GM12878 (cell line): ENCODE results near the gene MYMX. TPM values are rescaled to one million over a fixed set of nuclear protein-coding genes. Genes with fewer than 3 reads are reported as not detected.

Source experiments
- ATAC-seq: fragments of 200-7000 bp; cut with Tn5 transposase; 3 replicates; pipeline ENCODE4 v1.9.1; 2020; ENCODE audit warnings: mild to moderate bottlenecking, moderate library complexity
- BruUV-seq: library from RNA; stranded (reverse); fragments of 400-500 nt; replicated peaks from 2 replicates; lab custom pipeline; 2021; lab: Mats Ljungman, UMichigan
- CTCF ChIA-PET: fragments of 300-600 bp; sonication (Branson Sonifier 250); formaldehyde crosslinking; extraction: SDS; loops from one replicate; lab custom pipeline; 2021; ENCODE audit warnings: inconsistent platforms; lab: Yijun Ruan, JAX
- POLR2A ChIA-PET: fragments of 350-600 bp; formaldehyde crosslinking; extraction: SDS; loops from one replicate; lab custom pipeline; 2021; ENCODE audit warnings: inconsistent platforms; lab: Charles Lee
- RAD21 ChIA-PET: fragments of 300-600 bp; sonication (Branson Sonifier 250); formaldehyde crosslinking; loops from one replicate; lab custom pipeline; 2023; ENCODE audit warnings: antibody characterized with exemption; ENCODE audit not compliant: unreplicated experiment; lab: Charles Lee
- SMC1A ChIA-PET: fragments of 300-600 bp; sonication (Branson Sonifier 250); formaldehyde crosslinking; loops from one replicate; lab custom pipeline; 2023; ENCODE audit not compliant: unreplicated experiment, uncharacterized antibody; lab: Charles Lee
- DNase-seq: peaks from one replicate; pipeline ENCODE4 v3.0.0-alpha.2; 2011; ENCODE audit warnings: low read depth, low spot score
- FAIRE-seq: peaks from 3 replicates; lab custom pipeline; 2011; peaks lifted over from hg19 to GRCh38; lab: Jason Lieb, UNC
- H2AFZ ChIP-seq: 2 replicates; pipeline ENCODE4 v1.6.0; 2011; ENCODE audit warnings: low read depth, low read length, control low read depth; ENCODE audit not compliant: control insufficient read depth
- H3K27ac ChIP-seq: 2 replicates; pipeline ENCODE4 v1.5.1; 2011; ENCODE audit warnings: control low read depth; ENCODE audit not compliant: control insufficient read depth, insufficient read depth
- H3K27me3 ChIP-seq, 2 experiments: replicated peaks in 1 of 2; 2 replicates each; pipeline versions ENCODE4 v1.6.0 to v1.6.1; 2011; ENCODE audit warnings: low read length in 1 of 2; ENCODE audit not compliant: control insufficient read depth in 2 of 2, insufficient read depth in 2 of 2
- H3K36me3 ChIP-seq, 2 experiments: 2 replicates each; pipeline ENCODE4 v1.5.1; 2011; ENCODE audit warnings: low read length in 1 of 2; ENCODE audit not compliant: control insufficient read depth in 2 of 2, insufficient read depth in 2 of 2
- H3K4me1 ChIP-seq: 2 replicates; pipeline ENCODE4 v1.6.1; 2011; ENCODE audit warnings: mild to moderate bottlenecking, low read length, moderate library complexity, mixed read lengths; ENCODE audit not compliant: control insufficient read depth, insufficient read depth
- H3K4me2 ChIP-seq: 2 replicates; pipeline ENCODE4 v1.6.0; 2011; ENCODE audit warnings: control low read depth; ENCODE audit not compliant: control insufficient read depth, insufficient read depth
- H3K4me3 ChIP-seq: fragments of 200-600 bp; sonication (generic); 2 replicates; pipeline ENCODE4 v1.5.1; 2016
- H3K79me2 ChIP-seq: 2 replicates; pipeline ENCODE4 v1.6.0; 2011; ENCODE audit warnings: low read length; ENCODE audit not compliant: control insufficient read depth, insufficient read depth
- H3K9ac ChIP-seq: 2 replicates; pipeline ENCODE4 v1.8.0; 2011; ENCODE audit warnings: low read length, control low read depth, mixed read lengths; ENCODE audit not compliant: control insufficient read depth, insufficient read depth
- H3K9me3 ChIP-seq: replicated peaks from 3 replicates; pipeline ENCODE4 v1.5.1; 2011; ENCODE audit warnings: mild to moderate bottlenecking, low read length; ENCODE audit not compliant: control insufficient read depth, insufficient read depth
- H4K20me1 ChIP-seq: 2 replicates; pipeline ENCODE4 v1.6.0; 2011; ENCODE audit not compliant: control insufficient read depth, insufficient read depth
- ATF7 ChIP-seq: fragments of 450-650 bp; IDR thresholded peaks from 2 replicates; pipeline ENCODE4 v1.6.1; 2016; ENCODE audit warnings: low read depth, mild to moderate bottlenecking
- BHLHE40 ChIP-seq, 2 experiments: fragments of 450-650 bp in 1 of 2; IDR thresholded peaks; 2 replicates each; pipeline ENCODE4 v1.6.1; 2011 to 2017; ENCODE audit warnings: low read depth in 2 of 2, borderline replicate concordance in 1 of 2, improper control_type of control experiment in 1 of 2, low read length in 1 of 2, mild to moderate bottlenecking in 1 of 2
- EGR1 ChIP-seq, 2 experiments: IDR thresholded peaks; 1 replicate in 1 of 2; 2 replicates in 1 of 2; pipeline ENCODE4 v1.6.1; 2011 to 2012; ENCODE audit warnings: low read depth in 2 of 2, low read length in 2 of 2, borderline replicate concordance in 1 of 2, mild to moderate bottlenecking in 1 of 2, moderate library complexity in 1 of 2
- HDAC6 ChIP-seq: fragments of 200-600 bp; sonication (generic); IDR thresholded peaks from one replicate; pipeline ENCODE4 v1.8.0; 2017; ENCODE audit warnings: antibody characterized with exemption; ENCODE audit not compliant: unreplicated experiment
- HDGF ChIP-seq: fragments of 450-650 bp; IDR thresholded peaks from 2 replicates; pipeline ENCODE4 v1.6.1; 2016; ENCODE audit warnings: antibody characterized with exemption
- IKZF2 ChIP-seq, 2 experiments: fragments of 450-650 bp; IDR thresholded peaks; 2 replicates each; pipeline ENCODE4 v1.6.1; 2017; ENCODE audit warnings: mild to moderate bottlenecking in 2 of 2, moderate library complexity in 2 of 2
- MAX ChIP-seq: IDR thresholded peaks from 2 replicates; pipeline ENCODE4 v1.6.1; 2012; ENCODE audit warnings: low read depth, low read length, improper control_type of control experiment
- MEF2B ChIP-seq: fragments of 450-650 bp; IDR thresholded peaks from 2 replicates; pipeline ENCODE4 v1.6.1; 2018; ENCODE audit warnings: mild to moderate bottlenecking, moderate library complexity; ENCODE audit not compliant: partially characterized antibody, poor library complexity, severe bottlenecking
- MLLT1 ChIP-seq: fragments of 450-650 bp; IDR thresholded peaks from 2 replicates; pipeline ENCODE4 v1.6.1; 2016; ENCODE audit warnings: mild to moderate bottlenecking
- NBN ChIP-seq: fragments of 450-650 bp; IDR thresholded peaks from 2 replicates; pipeline ENCODE4 v1.6.1; 2016
- PBX3 ChIP-seq: IDR thresholded peaks from 2 replicates; pipeline ENCODE4 v1.6.1; 2011; ENCODE audit warnings: mild to moderate bottlenecking, low read depth, low read length, moderate library complexity; ENCODE audit not compliant: insufficient replicate concordance
- PML ChIP-seq: IDR thresholded peaks from 2 replicates; pipeline ENCODE4 v1.6.1; 2012; ENCODE audit warnings: low read length, inconsistent platforms
- ZNF24 ChIP-seq: fragments of 450-650 bp; IDR thresholded peaks from 2 replicates; pipeline ENCODE4 v1.6.1; 2017; ENCODE audit warnings: antibody characterized with exemption, mild to moderate bottlenecking
- WGBS: methylation state at CpG from one replicate; pipeline ENCODE4 v1.1.6; 2016; ENCODE audit warnings: low lambda C conversion rate; ENCODE audit not compliant: insufficient replicate concordance, insufficient coverage; ENCODE audit errors: missing lambda C conversion rate; 5-methylcytosine and 5-hydroxymethylcytosine counted together
- in situ Hi-C: fragments of 300-500 bp; cut with MboI; formaldehyde crosslinking; loops from 9 replicates; pipeline ENCODE4 v1.14.3; 2018; ENCODE audit warnings: mixed read lengths
- intact Hi-C: fragments of 100-400 bp; cut with micrococcal nuclease; formaldehyde crosslinking; loops from one replicate; pipeline ENCODE4 v1.14.2; 2022; ENCODE audit not compliant: unreplicated experiment
- polyA plus RNA-seq, 11 experiments: library from polyadenylated mRNA; depleted of rRNA in 4 of 11; unstranded in 6 of 11; stranded (reverse) in 5 of 11; fragments of >200 nt; fragmentation: Nextera tagmentation in 4 of 11; fragmentation: Illumina TruSeq in 1 of 11; extraction: Ambion mirVana in 4 of 11; extraction: Trizol in 1 of 11; gene quantifications; 1 replicate in 1 of 11; 2 replicates in 10 of 11; pipeline versions ENCODE4 v1.2.1 to v1.2.3, GENCODE V29; 2011 to 2016; ENCODE audit warnings: inconsistent platforms in 2 of 11, missing spikeins in 2 of 11, low read depth in 1 of 11
- total RNA-seq, 4 experiments: library from RNA; depleted of rRNA in 3 of 4; stranded (reverse); fragments of >200 nt in 3 of 4; fragmentation: Illumina TruSeq in 1 of 4; extraction: Trizol in 1 of 4; gene quantifications; 2 replicates each; pipeline versions ENCODE4 v1.2.1 to v1.2.3, GENCODE V29; 2013 to 2021
- TF ChIP-seq, protein P1 (sequence below): fragments of 450-650 bp; IDR thresholded peaks from 2 replicates; pipeline ENCODE4 v1.6.1; 2016; ENCODE audit warnings: mild to moderate bottlenecking
- TF ChIP-seq, protein P2 (sequence below): fragments of 450-650 bp; IDR thresholded peaks from 2 replicates; pipeline ENCODE4 v1.6.1; 2017; ENCODE audit warnings: mild to moderate bottlenecking, low read depth, inconsistent platforms; ENCODE audit not compliant: poor library complexity, severe bottlenecking

Gene MYMX
- total and polyA plus RNA-seq, 10 of the 15 experiments (the other 5 are each of a cell fraction or from before 2014, with no cell fraction given): not detected

DNA sequence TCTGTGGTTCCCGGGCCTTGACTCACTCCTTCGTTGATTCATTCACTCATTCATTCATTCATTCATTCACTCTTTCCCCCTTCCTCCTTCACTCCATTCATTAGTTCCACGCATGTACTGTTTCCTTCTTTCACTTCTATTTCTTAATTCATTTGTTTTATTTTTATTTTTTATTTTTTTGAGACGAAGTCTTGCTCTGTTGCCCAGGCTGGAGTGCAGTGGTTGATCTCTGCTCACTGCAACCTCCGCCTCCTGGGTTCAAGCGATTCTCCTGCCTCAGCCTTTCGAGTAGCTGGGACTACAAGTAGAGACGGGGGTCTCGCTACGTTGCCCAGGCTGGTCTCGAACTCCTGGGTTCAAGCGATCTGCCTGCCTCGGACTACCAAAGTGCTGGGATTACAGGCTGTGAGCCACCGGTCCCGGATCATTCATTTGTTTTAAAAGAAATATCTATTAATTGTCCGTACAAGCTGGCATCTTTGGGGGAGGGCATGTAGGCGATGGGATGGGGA is 49.1 kb downstream of the MYMX start:
- in situ Hi-C loops: loop anchor here (5.0 kb wide), 1 partner anchor 72 kb away; no protein-coding TSS in a partner anchor
- no TSS peak for BruUV-seq
- peak overlapping the region; percentile 99 for H3K4me2 ChIP-seq
- 0 out of 4 replicates have a peak, but pooled peaks of 1 of the 2 experiments have one; percentile 2 for TF ChIP-seq BHLHE40 (IDR thresholded peaks at IDR 0.05; ENCODE audit: borderline replicate concordance in 1 of 2, low read depth in 2 of 2, low read length in 1 of 2)
- TF ChIP-seq IKZF2 (IDR thresholded peaks at IDR 0.05): peak; percentile 7 to 29; a peak in 2 of 4 replicates
- TF ChIP-seq ATF7: peak; percentile 73
- no peak for TF ChIP-seq HDAC6
- no peak for TF ChIP-seq PML
- TF ChIP-seq, protein P1, sequence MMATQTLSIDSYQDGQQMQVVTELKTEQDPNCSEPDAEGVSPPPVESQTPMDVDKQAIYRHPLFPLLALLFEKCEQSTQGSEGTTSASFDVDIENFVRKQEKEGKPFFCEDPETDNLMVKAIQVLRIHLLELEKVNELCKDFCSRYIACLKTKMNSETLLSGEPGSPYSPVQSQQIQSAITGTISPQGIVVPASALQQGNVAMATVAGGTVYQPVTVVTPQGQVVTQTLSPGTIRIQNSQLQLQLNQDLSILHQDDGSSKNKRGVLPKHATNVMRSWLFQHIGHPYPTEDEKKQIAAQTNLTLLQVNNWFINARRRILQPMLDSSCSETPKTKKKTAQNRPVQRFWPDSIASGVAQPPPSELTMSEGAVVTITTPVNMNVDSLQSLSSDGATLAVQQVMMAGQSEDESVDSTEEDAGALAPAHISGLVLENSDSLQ: peak; percentile 32
- TF ChIP-seq PBX3: no peak
- no peak for TF ChIP-seq MAX
- peak; percentile 91 for TF ChIP-seq NBN
- peak; percentile 44; the same call in 1 of the 2 replicates for TF ChIP-seq MLLT1
- TF ChIP-seq, protein P2, sequence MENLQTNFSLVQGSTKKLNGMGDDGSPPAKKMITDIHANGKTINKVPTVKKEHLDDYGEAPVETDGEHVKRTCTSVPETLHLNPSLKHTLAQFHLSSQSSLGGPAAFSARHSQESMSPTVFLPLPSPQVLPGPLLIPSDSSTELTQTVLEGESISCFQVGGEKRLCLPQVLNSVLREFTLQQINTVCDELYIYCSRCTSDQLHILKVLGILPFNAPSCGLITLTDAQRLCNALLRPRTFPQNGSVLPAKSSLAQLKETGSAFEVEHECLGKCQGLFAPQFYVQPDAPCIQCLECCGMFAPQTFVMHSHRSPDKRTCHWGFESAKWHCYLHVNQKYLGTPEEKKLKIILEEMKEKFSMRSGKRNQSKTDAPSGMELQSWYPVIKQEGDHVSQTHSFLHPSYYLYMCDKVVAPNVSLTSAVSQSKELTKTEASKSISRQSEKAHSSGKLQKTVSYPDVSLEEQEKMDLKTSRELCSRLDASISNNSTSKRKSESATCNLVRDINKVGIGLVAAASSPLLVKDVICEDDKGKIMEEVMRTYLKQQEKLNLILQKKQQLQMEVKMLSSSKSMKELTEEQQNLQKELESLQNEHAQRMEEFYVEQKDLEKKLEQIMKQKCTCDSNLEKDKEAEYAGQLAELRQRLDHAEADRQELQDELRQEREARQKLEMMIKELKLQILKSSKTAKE: no peak
- no peak for TF ChIP-seq EGR1 (IDR thresholded peaks at IDR 0.05; ENCODE audit: borderline replicate concordance in 1 of 2, low read depth in 2 of 2, low read length in 2 of 2)
- TF ChIP-seq MEF2B: no peak
- peak; percentile 95 for TF ChIP-seq HDGF
- TF ChIP-seq ZNF24: peak; percentile 100

More for the DNA sequence above, 49.1 kb downstream of the MYMX start:
- ChIA-PET CTCF (interaction anchor here (0.6 to 6.3 kb wide), 9 partner anchors 11 to 193 kb away, joined by 3 to 163 read pairs (median 22); partner anchors contain the start of genes AARS2 and SLC35B2), POLR2A (interaction anchor here (0.7 to 1.7 kb wide), 3 partner anchors 9 to 165 kb away, joined by 3 to 6 read pairs (median 5); partner anchors contain the start of genes HSP90AB1 and SLC35B2), SMC1A (interaction anchor here (3.0 to 4.6 kb wide), 2 partner anchors 72 to 93 kb away, joined by 11 to 79 read pairs; no protein-coding TSS in a partner anchor), RAD21 (interaction anchor here (1.3 to 3.2 kb wide), 4 partner anchors 9 to 93 kb away, joined by 3 to 20 read pairs (median 6); no protein-coding TSS in a partner anchor)
- WGBS: 16% methylated on average over 17 of the region's 17 CpGs
- no peak for ATAC-seq
- Histone ChIP-seq H2AFZ (peak overlapping the region; percentile 33), H3K79me2 (peaks cover 48% of the 10 kb centered on the region), H3K27me3 (peaks cover 0 to 2% of the 10 kb centered on the region in 2 experiments; a peak in 1 of 4 replicates), H3K36me3 (peaks cover 0 to 2% of the 10 kb centered on the region in 2 experiments; a peak in 1 of 4 replicates), H3K27ac (peak overlapping the region; percentile 99), H3K9me3 (no peaks in the 10 kb centered on the region), H3K9ac (peak overlapping the region; percentile 62), H3K4me1 (peaks cover 44% of the 10 kb centered on the region), H4K20me1 (no peaks in the 10 kb centered on the region), H3K4me3 (peak overlapping the region; percentile 61)
- DNase-seq: no peak
- intact Hi-C loops: loop anchor here (2.0 kb wide), 1 partner anchor 47 kb away; the partner anchor contains the start of gene AARS2
- no peak for FAIRE-seq
